SKM-1 treated with dmso at 0.1 percent for 144 hours (cell line): Measurements from ENCODE around the gene ADARB2.
"Not testable (repeated sequence)": the region's sequence is repeated elsewhere in the genome, so short reads cannot be mapped to it uniquely, and the experiment has no call there.

Experiments used
- DNase-seq: peaks from one replicate; lab custom pipeline; 2025; ENCODE audit not compliant: unreplicated experiment; lab: John Stamatoyannopoulos, UW

Gene ADARB2

GRCh38 chr10:1737222-1738061 is at the start of gene ADARB2:
Gene ADARB2 (minus strand): TSS chr10:1737525.
- DNase-seq: no peak

- DNase-seq: no peak
These were observed 48.5 kb upstream of the ADARB2 start for GRCh38 chr10:1785835-1786234.

GRCh38 chr10:1782841-1783240 is 45.5 kb upstream of the ADARB2 start:
- no peak for DNase-seq

GRCh38 chr10:1779796-1780195 is 42.5 kb upstream of the ADARB2 start:
- no peak for DNase-seq

- DNase-seq: no peak
These were observed 41.1 kb upstream of the ADARB2 start for GRCh38 chr10:1778375-1778969.

- DNase-seq: no peak
These were observed 38.9 kb upstream of the ADARB2 start for GRCh38 chr10:1776127-1776662.

GRCh38 chr10:1774796-1775195 is 37.5 kb upstream of the ADARB2 start:
- no peak for DNase-seq

- not testable (repeated sequence) for DNase-seq
These were observed 35.9 kb upstream of the ADARB2 start for GRCh38 chr10:1773204-1773603.

GRCh38 chr10:1766049-1766448 is 28.7 kb upstream of the ADARB2 start:
- DNase-seq: no peak

GRCh38 chr10:1762076-1762475 is 24.8 kb upstream of the ADARB2 start:
- DNase-seq: no peak

GRCh38 chr10:1754506-1755153 is 17.3 kb upstream of the ADARB2 start:
- DNase-seq: no peak

GRCh38 chr10:1752153-1752552 is 14.8 kb upstream of the ADARB2 start:
- DNase-seq: no peak

- DNase-seq: no peak
These were observed 10.3 kb upstream of the ADARB2 start for GRCh38 chr10:1747590-1748157.

GRCh38 chr10:1746796-1747195 is 9.5 kb upstream of the ADARB2 start:
- DNase-seq: no peak

- no peak for DNase-seq
These were observed 8.6 kb upstream of the ADARB2 start for GRCh38 chr10:1745780-1746456.

GRCh38 chr10:1744524-1744923 is 7.2 kb upstream of the ADARB2 start:
- DNase-seq: no peak

- DNase-seq: no peak
These were observed 5.8 kb upstream of the ADARB2 start for GRCh38 chr10:1743141-1743540.

- DNase-seq: no peak
These were observed 4.1 kb upstream of the ADARB2 start for GRCh38 chr10:1741450-1741849.

- DNase-seq: no peak
These were observed 2.4 kb upstream of the ADARB2 start for GRCh38 chr10:1739751-1740150.

GRCh38 chr10:1738950-1739349 is 1.6 kb upstream of the ADARB2 start:
- no peak for DNase-seq

GRCh38 chr10:1736972-1737221 is 428 bp downstream of the ADARB2 start:
- DNase-seq: no peak
